Measurements from ENCODE around the gene TMEM91. TPM values are rescaled to one million over a fixed set of nuclear protein-coding genes. Genes with fewer than 3 reads are reported as not detected.
A peak's percentile ranks its signal among the peaks of the same experiment; 100 is the strongest.

TMEM91 gene
- total and polyA plus RNA-seq, 5 donors from 2014 or later = 2.0 to 12.4 (median 4.5) TPM

GRCh38 chr19:41422955-41423354 lies 46.6 kb downstream of the TMEM91 start:
- no peaks in the 10 kb centered on the region for H3K27me3 Mint-ChIP-seq
- Histone ChIP-seq H3K9me3 (ENCODE audit: control insufficient read depth in 2 of 2, low read length in 2 of 2) (no peaks in the 10 kb centered on the region), H3K4me1 (ENCODE audit: control insufficient read depth, insufficient read depth, low read length, poor library complexity, severe bottlenecking) (peaks cover 6% of the 10 kb centered on the region), H3K27me3 (ENCODE audit: control insufficient read depth, insufficient read depth, low read length) (no peaks in the 10 kb centered on the region), H3K36me3 (ENCODE audit: control insufficient read depth, insufficient read depth, low read length) (peaks cover 49% of the 10 kb centered on the region), H3K4me3 (ENCODE audit: low read depth, low read length) (no peak overlapping the region), H3K27ac (ENCODE audit: insufficient read depth, low read length, poor library complexity, severe bottlenecking) (no peak overlapping the region)
- H3K9me3 Mint-ChIP-seq = peaks cover 0 to 2% (median 0%) of the 10 kb centered on the region in 7 donors
- peaks cover 0 to 18% (median 3%) of the 10 kb centered on the region in 4 donors for H3K4me1 Mint-ChIP-seq
- DNase-seq (no peak), ATAC-seq (ENCODE audit: low read depth in 2 of 2) (no peak)
- no peak overlapping the region for H3K27ac Mint-ChIP-seq
- H3K4me3 Mint-ChIP-seq = no peak overlapping the region
- H3K36me3 Mint-ChIP-seq = peaks cover 14% of the 10 kb centered on the region

DNA sequence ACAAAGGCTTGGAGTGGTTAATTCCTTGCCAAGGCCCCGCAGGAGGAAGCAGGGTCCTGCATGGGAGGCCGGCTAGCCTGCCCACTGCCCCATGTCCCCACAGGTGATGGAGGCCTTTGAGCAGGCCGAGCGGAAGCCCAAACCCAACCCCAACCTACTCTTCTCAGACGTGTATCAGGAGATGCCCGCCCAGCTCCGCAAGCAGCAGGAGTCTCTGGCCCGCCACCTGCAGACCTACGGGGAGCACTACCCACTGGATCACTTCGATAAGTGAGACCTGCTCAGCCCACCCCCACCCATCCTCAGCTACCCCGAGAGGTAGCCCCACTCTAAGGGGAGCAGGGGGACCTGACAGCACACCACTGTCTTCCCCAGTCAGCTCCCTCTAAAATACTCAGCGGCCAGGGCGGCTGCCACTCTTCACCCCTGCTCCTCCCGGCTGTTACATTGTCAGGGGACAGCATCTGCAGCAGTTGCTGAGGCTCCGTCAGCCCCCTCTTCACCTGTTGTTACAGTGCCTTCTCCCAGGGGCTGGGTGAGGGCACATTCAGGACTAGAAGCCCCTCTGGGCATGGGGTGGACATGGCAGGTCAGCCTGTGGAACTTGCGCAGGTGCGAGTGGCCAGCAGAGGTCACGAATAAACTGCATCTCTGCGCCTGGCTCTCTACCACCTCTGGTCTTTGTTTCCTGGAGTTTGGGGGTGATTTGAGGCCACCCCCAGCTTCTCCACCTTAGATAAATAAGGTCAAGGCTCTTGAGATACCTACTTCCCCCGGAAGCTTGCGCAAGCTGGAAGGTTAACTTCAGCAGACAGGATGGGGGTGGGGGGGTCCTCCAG lies 48.2 kb downstream of the TMEM91 start:
- H3K27me3 Mint-ChIP-seq = no peaks in the 10 kb centered on the region
- Histone ChIP-seq H3K9me3 (ENCODE audit: control insufficient read depth in 2 of 2, low read length in 2 of 2) (no peaks in the 10 kb centered on the region), H3K27me3 (ENCODE audit: control insufficient read depth, insufficient read depth, low read length) (no peaks in the 10 kb centered on the region), H3K4me1 (ENCODE audit: control insufficient read depth, insufficient read depth, low read length, poor library complexity, severe bottlenecking) (peaks cover 13% of the 10 kb centered on the region), H3K36me3 (ENCODE audit: control insufficient read depth, insufficient read depth, low read length) (peaks cover 39% of the 10 kb centered on the region), H3K4me3 (ENCODE audit: low read depth, low read length) (no peak overlapping the region), H3K27ac (ENCODE audit: insufficient read depth, low read length, poor library complexity, severe bottlenecking) (no peak overlapping the region)
- H3K27ac Mint-ChIP-seq = peak overlapping the region in 1 of 3 donors; percentile 31
- no peak overlapping the region for H3K4me3 Mint-ChIP-seq
- H3K4me1 Mint-ChIP-seq = peaks cover 0 to 29% (median 5%) of the 10 kb centered on the region in 4 donors
- no peak for ATAC-seq (ENCODE audit: low read depth in 2 of 2)
- peaks cover 14% of the 10 kb centered on the region for H3K36me3 Mint-ChIP-seq
- DNase-seq = peak in 1 of 3 donors; percentile 46
- H3K9me3 Mint-ChIP-seq = peaks cover 0 to 2% (median 0%) of the 10 kb centered on the region in 7 donors

DNA sequence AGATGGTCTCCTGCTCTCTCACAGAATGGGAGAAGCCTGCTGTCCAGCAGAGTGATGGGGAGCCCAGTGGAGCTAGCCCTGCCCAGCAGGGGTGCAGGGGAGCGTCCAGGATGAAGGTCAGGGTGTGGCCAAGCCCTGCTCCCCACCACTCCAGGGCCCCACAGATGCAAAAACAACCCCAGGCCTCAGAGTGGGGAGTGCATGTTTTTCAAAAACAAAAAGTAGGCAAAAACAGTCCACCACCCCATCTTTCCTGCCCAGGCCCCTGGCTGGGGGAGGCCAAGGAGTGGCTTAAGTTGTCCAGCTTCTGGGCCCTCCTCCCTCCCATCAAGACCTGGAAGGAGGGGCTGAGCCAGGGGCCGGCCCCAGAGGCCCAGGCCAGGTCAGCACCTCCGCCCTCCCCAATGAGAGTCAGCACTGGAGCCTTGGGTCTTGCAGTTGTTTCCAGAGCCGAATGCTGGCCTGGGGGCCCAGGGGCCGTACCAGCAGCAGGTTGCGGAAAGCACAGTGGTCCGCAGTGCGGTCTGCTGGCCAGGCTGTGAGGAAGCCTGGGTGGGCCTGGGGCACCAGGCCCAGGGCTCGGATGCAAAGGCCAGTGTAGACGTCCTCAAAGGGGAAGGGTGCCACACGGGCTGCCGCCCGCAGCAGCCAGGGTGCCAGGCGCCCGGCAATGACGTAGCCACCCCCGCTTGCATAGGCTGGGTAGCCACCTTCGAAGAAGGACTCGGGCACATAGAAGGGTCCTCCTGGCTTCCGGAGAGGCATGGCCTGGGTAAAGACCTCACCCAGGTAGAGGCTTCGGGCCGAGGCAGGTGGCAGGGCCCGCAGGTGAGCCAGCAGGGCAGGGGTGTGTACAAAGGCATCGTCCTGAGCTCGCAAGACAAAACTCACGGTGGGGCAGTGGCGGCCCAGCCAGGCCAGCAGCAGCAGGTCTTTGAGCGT lies 49.1 kb downstream of the TMEM91 start:
- Histone ChIP-seq H3K27ac (ENCODE audit: insufficient read depth, low read length, poor library complexity, severe bottlenecking) (no peak overlapping the region), H3K4me3 (ENCODE audit: low read depth, low read length) (no peak overlapping the region), H3K27me3 (ENCODE audit: control insufficient read depth, insufficient read depth, low read length) (no peaks in the 10 kb centered on the region), H3K4me1 (ENCODE audit: control insufficient read depth, insufficient read depth, low read length, poor library complexity, severe bottlenecking) (peaks cover 13% of the 10 kb centered on the region), H3K9me3 (ENCODE audit: control insufficient read depth in 2 of 2, low read length in 2 of 2) (no peaks in the 10 kb centered on the region), H3K36me3 (ENCODE audit: control insufficient read depth, insufficient read depth, low read length) (peaks cover 32% of the 10 kb centered on the region)
- Mint-ChIP-seq H3K36me3 (peaks cover 14% of the 10 kb centered on the region), H3K4me3 (peak overlapping the region in 2 of 4 donors; percentile 17 to 28), H3K4me1 (peaks cover 0 to 29% (median 5%) of the 10 kb centered on the region in 4 donors), H3K27me3 (no peaks in the 10 kb centered on the region), H3K27ac (peak overlapping the region in 2 of 3 donors; percentile 56 to 65), H3K9me3 (peaks cover 0 to 2% (median 0%) of the 10 kb centered on the region in 7 donors)
- no peak for ATAC-seq (ENCODE audit: low read depth in 2 of 2)
- DNase-seq = no peak

DNA sequence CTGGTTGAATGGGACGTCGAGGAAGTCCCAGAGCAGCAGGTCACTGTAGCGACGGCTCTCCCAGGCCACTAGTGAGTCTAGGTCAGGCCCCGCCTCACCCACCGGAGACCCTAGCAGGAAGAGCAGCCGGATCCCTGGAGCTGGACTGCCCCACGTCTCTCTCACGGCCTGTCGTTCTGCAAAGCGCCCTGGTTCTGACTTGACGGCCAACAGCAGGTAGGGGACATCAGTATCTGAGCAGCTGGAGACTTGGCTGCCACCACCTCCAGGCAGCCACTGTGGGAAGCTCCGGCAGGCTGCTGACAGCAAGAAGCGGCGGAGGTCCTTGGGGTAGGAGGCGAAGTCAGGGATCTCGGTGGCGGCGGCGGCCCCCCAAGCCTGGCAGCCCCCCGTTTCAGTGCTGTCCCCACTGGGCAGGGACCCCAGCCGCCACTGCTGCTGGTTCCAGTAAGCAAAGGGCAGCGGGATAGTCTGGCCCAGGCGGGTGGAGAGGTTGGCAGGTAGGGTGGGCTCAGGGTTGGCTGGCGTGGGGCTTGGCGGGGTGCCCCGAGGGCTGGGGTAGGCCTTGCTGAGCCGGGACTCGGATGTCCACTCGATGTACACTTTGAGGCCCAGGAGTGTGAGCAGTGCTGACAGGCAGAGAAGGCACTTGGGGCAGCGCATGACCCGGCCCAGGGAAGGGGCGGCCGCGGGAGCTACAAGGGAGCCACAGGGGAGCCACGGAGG lies 49.9 kb downstream of the TMEM91 start:
- Mint-ChIP-seq H3K4me3 (peak overlapping the region in 2 of 4 donors; percentile 28 to 32), H3K27me3 (no peaks in the 10 kb centered on the region), H3K36me3 (peaks cover 7% of the 10 kb centered on the region), H3K4me1 (peaks cover 0 to 29% (median 5%) of the 10 kb centered on the region in 4 donors), H3K27ac (peak overlapping the region in 1 of 3 donors; percentile 65), H3K9me3 (peaks cover 0 to 2% (median 0%) of the 10 kb centered on the region in 7 donors)
- H3K4me3 ChIP-seq (ENCODE audit: low read depth, low read length) = no peak overlapping the region
- DNase-seq (no peak), ATAC-seq (ENCODE audit: low read depth in 2 of 2) (no peak)
- peaks cover 13% of the 10 kb centered on the region for H3K4me1 ChIP-seq (ENCODE audit: control insufficient read depth, insufficient read depth, low read length, poor library complexity, severe bottlenecking)
- H3K27me3 ChIP-seq (ENCODE audit: control insufficient read depth, insufficient read depth, low read length) = no peaks in the 10 kb centered on the region
- peaks cover 26% of the 10 kb centered on the region for H3K36me3 ChIP-seq (ENCODE audit: control insufficient read depth, insufficient read depth, low read length)
- H3K27ac ChIP-seq (ENCODE audit: insufficient read depth, low read length, poor library complexity, severe bottlenecking) = no peak overlapping the region
- H3K9me3 ChIP-seq (ENCODE audit: control insufficient read depth in 2 of 2, low read length in 2 of 2) = no peaks in the 10 kb centered on the region

GRCh38 chr19:41426952-41427646 lies 50.8 kb downstream of the TMEM91 start, which contains the start of gene B3GNT8:
TSS of gene B3GNT8 (minus strand) at chr19:41427374. CDS start at chr19:41426778, 596 bp downstream.
- peaks cover 25% of the 10 kb centered on the region for H3K36me3 ChIP-seq (ENCODE audit: control insufficient read depth, insufficient read depth, low read length)

DNA sequence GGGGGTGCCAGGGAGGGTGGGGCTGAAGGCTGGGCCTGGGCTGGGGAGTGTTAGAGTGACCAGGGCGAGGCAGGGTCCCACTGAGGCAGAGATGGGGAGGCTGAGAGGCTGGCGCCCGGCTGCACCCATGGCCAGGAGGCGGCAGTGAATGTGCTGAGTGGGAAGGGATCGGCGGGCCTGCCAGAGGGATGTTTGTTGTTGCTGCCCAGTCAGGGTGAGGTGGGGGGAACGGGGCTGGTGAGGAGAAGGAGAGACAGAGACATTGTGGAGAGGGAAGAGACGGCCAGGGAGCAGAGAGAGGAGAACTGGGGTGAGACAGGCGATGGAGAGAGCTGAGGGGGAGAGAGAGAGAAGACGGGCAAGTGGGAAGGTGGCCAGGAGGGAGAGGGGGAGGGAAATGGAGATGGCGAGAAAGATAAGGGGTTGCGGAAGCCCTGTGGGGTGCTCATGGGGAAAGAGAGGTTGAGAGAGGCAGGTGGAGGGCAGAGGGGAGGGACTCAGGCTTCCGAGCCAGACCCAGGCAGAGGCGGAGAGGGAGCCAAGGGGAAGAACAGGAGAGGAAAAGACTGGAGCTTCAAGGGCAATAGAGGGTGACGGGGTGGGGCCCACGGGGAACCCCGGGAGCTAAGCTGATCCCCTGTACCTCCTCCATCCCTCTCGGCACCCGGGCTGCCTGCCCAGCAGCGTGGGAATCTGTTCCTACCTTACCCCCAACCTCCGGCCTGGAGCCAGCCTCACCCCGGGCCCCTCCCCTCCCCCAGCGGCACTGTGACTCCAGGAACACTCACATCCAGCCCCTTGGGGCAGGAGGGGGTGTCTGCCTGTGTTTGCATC lies 51.5 kb downstream of the TMEM91 start:
- peaks cover 15% of the 10 kb centered on the region for H3K36me3 Mint-ChIP-seq
- peak; percentile 14 to 42 (median 23) for DNase-seq
- H3K4me3 Mint-ChIP-seq = peak overlapping the region; percentile 78 to 88 (median 84)
- peak overlapping the region; percentile 56 for H3K27ac ChIP-seq (ENCODE audit: insufficient read depth, low read length, poor library complexity, severe bottlenecking)
- no peaks in the 10 kb centered on the region for H3K9me3 ChIP-seq (ENCODE audit: control insufficient read depth in 2 of 2, low read length in 2 of 2)
- no peaks in the 10 kb centered on the region for H3K27me3 ChIP-seq (ENCODE audit: control insufficient read depth, insufficient read depth, low read length)
- peaks cover 25% of the 10 kb centered on the region for H3K36me3 ChIP-seq (ENCODE audit: control insufficient read depth, insufficient read depth, low read length)
- H3K4me1 Mint-ChIP-seq = peaks cover 0 to 27% (median 5%) of the 10 kb centered on the region in 4 donors
- no peaks in the 10 kb centered on the region for H3K9me3 Mint-ChIP-seq
- H3K27ac Mint-ChIP-seq = peak overlapping the region; percentile 93 to 99 (median 94)
- H3K4me1 ChIP-seq (ENCODE audit: control insufficient read depth, insufficient read depth, low read length, poor library complexity, severe bottlenecking) = peaks cover 13% of the 10 kb centered on the region
- H3K4me3 ChIP-seq (ENCODE audit: low read depth, low read length) = peak overlapping the region; percentile 32
- no peaks in the 10 kb centered on the region for H3K27me3 Mint-ChIP-seq
- ATAC-seq (ENCODE audit: low read depth in 2 of 2) = peak; percentile 16 to 29

More at GRCh38 chr19:41426952-41427646, 50.8 kb downstream of the TMEM91 start, which contains the start of gene B3GNT8:
- Histone ChIP-seq H3K4me1 (ENCODE audit: control insufficient read depth, insufficient read depth, low read length, poor library complexity, severe bottlenecking) (peaks cover 13% of the 10 kb centered on the region), H3K27ac (ENCODE audit: insufficient read depth, low read length, poor library complexity, severe bottlenecking) (peak within 1 kb of the TSS; percentile 56), H3K9me3 (ENCODE audit: control insufficient read depth in 2 of 2, low read length in 2 of 2) (no peaks in the 10 kb centered on the region), H3K4me3 (ENCODE audit: low read depth, low read length) (peak within 1 kb of the TSS; percentile 32), H3K27me3 (ENCODE audit: control insufficient read depth, insufficient read depth, low read length) (no peaks in the 10 kb centered on the region)
- ATAC-seq (ENCODE audit: low read depth in 2 of 2) (peak; percentile 25 to 28), DNase-seq (peak in 2 of 3 donors; percentile 14 to 60)
- H3K9me3 Mint-ChIP-seq = no peaks in the 10 kb centered on the region
- H3K4me3 Mint-ChIP-seq = peak within 1 kb of the TSS; percentile 78 to 88 (median 84)
- H3K4me1 Mint-ChIP-seq = peaks cover 0 to 27% (median 5%) of the 10 kb centered on the region in 4 donors
- peaks cover 8% of the 10 kb centered on the region for H3K36me3 Mint-ChIP-seq
- peak within 1 kb of the TSS; percentile 93 to 99 (median 94) for H3K27ac Mint-ChIP-seq
- no peaks in the 10 kb centered on the region for H3K27me3 Mint-ChIP-seq
